ENCODE data around the gene PLA2G12B.

The PLA2G12B gene

GRCh38 chr10:72953687-72954086, 919 bp downstream of the PLA2G12B start:
- Histone ChIP-seq H3K9me3 (ENCODE audit: control insufficient read depth, insufficient read depth, low read length) (no peaks in the 10 kb centered on the region), H3K9ac (ENCODE audit: low read depth, low read length) (no peak overlapping the region), H3K4me1 (ENCODE audit: insufficient read depth, low read length) (peaks cover 23% of the 10 kb centered on the region), H3K36me3 (ENCODE audit: insufficient read depth, low read length) (no peaks in the 10 kb centered on the region)

- H3K4me1 ChIP-seq (ENCODE audit: insufficient read depth, low read length): peaks cover 23% of the 10 kb centered on the region
- H3K9me3 ChIP-seq (ENCODE audit: control insufficient read depth, insufficient read depth, low read length): no peaks in the 10 kb centered on the region
- no peaks in the 10 kb centered on the region for H3K36me3 ChIP-seq (ENCODE audit: insufficient read depth, low read length)
- H3K9ac ChIP-seq (ENCODE audit: low read depth, low read length): no peak overlapping the region
Observed at GRCh38 chr10:72952642-72953158, 1.9 kb downstream of the PLA2G12B start.

GRCh38 chr10:72952189-72952588, 2.4 kb downstream of the PLA2G12B start:
- H3K9me3 ChIP-seq (ENCODE audit: control insufficient read depth, insufficient read depth, low read length): no peaks in the 10 kb centered on the region
- H3K4me1 ChIP-seq (ENCODE audit: insufficient read depth, low read length): peaks cover 23% of the 10 kb centered on the region
- H3K36me3 ChIP-seq (ENCODE audit: insufficient read depth, low read length): no peaks in the 10 kb centered on the region
- H3K9ac ChIP-seq (ENCODE audit: low read depth, low read length): no peak overlapping the region

GRCh38 chr10:72951760-72952159, 2.8 kb downstream of the PLA2G12B start:
- H3K9ac ChIP-seq (ENCODE audit: low read depth, low read length): no peak overlapping the region
- no peaks in the 10 kb centered on the region for H3K36me3 ChIP-seq (ENCODE audit: insufficient read depth, low read length)
- peaks cover 23% of the 10 kb centered on the region for H3K4me1 ChIP-seq (ENCODE audit: insufficient read depth, low read length)
- no peaks in the 10 kb centered on the region for H3K9me3 ChIP-seq (ENCODE audit: control insufficient read depth, insufficient read depth, low read length)

GRCh38 chr10:72948762-72949161, 5.8 kb downstream of the PLA2G12B start:
- peaks cover 10% of the 10 kb centered on the region for H3K4me1 ChIP-seq (ENCODE audit: insufficient read depth, low read length)
- H3K36me3 ChIP-seq (ENCODE audit: insufficient read depth, low read length): no peaks in the 10 kb centered on the region
- H3K9me3 ChIP-seq (ENCODE audit: control insufficient read depth, insufficient read depth, low read length): no peaks in the 10 kb centered on the region
- no peak overlapping the region for H3K9ac ChIP-seq (ENCODE audit: low read depth, low read length)

GRCh38 chr10:72946963-72947362, 7.6 kb downstream of the PLA2G12B start:
- Histone ChIP-seq H3K4me1 (ENCODE audit: insufficient read depth, low read length) (no peaks in the 10 kb centered on the region), H3K9me3 (ENCODE audit: control insufficient read depth, insufficient read depth, low read length) (no peaks in the 10 kb centered on the region), H3K36me3 (ENCODE audit: insufficient read depth, low read length) (no peaks in the 10 kb centered on the region), H3K9ac (ENCODE audit: low read depth, low read length) (no peak overlapping the region)

GRCh38 chr10:72943498-72944234, 10.9 kb downstream of the PLA2G12B start:
- Histone ChIP-seq H3K4me1 (ENCODE audit: insufficient read depth, low read length) (no peaks in the 10 kb centered on the region), H3K9me3 (ENCODE audit: control insufficient read depth, insufficient read depth, low read length) (no peaks in the 10 kb centered on the region; the same call in 1 of the 2 replicates), H3K36me3 (ENCODE audit: insufficient read depth, low read length) (no peaks in the 10 kb centered on the region), H3K9ac (ENCODE audit: low read depth, low read length) (no peak overlapping the region)

- no peaks in the 10 kb centered on the region for H3K36me3 ChIP-seq (ENCODE audit: insufficient read depth, low read length)
- H3K9me3 ChIP-seq (ENCODE audit: control insufficient read depth, insufficient read depth, low read length): no peaks in the 10 kb centered on the region; the same call in 1 of the 2 replicates
- H3K4me1 ChIP-seq (ENCODE audit: insufficient read depth, low read length): no peaks in the 10 kb centered on the region
- no peak overlapping the region for H3K9ac ChIP-seq (ENCODE audit: low read depth, low read length)
Observed at GRCh38 chr10:72935361-72935760, 19.2 kb downstream of the PLA2G12B start.

- Histone ChIP-seq H3K4me1 (ENCODE audit: insufficient read depth, low read length) (no peaks in the 10 kb centered on the region), H3K9me3 (ENCODE audit: control insufficient read depth, insufficient read depth, low read length) (no peaks in the 10 kb centered on the region), H3K9ac (ENCODE audit: low read depth, low read length) (no peak overlapping the region), H3K36me3 (ENCODE audit: insufficient read depth, low read length) (no peaks in the 10 kb centered on the region)
Observed at GRCh38 chr10:72932259-72933015, 22.2 kb downstream of the PLA2G12B start.

GRCh38 chr10:72930276-72930675, 24.3 kb downstream of the PLA2G12B start:
- no peaks in the 10 kb centered on the region for H3K4me1 ChIP-seq (ENCODE audit: insufficient read depth, low read length)
- H3K36me3 ChIP-seq (ENCODE audit: insufficient read depth, low read length): no peaks in the 10 kb centered on the region
- H3K9me3 ChIP-seq (ENCODE audit: control insufficient read depth, insufficient read depth, low read length): no peaks in the 10 kb centered on the region
- no peak overlapping the region for H3K9ac ChIP-seq (ENCODE audit: low read depth, low read length)

- Histone ChIP-seq H3K9me3 (ENCODE audit: control insufficient read depth, insufficient read depth, low read length) (no peaks in the 10 kb centered on the region), H3K36me3 (ENCODE audit: insufficient read depth, low read length) (no peaks in the 10 kb centered on the region), H3K9ac (ENCODE audit: low read depth, low read length) (no peak overlapping the region), H3K4me1 (ENCODE audit: insufficient read depth, low read length) (no peaks in the 10 kb centered on the region)
Observed at GRCh38 chr10:72928798-72929197, 25.8 kb downstream of the PLA2G12B start.

GRCh38 chr10:72927485-72927884, 27.1 kb downstream of the PLA2G12B start:
- no peaks in the 10 kb centered on the region for H3K36me3 ChIP-seq (ENCODE audit: insufficient read depth, low read length)
- no peaks in the 10 kb centered on the region for H3K4me1 ChIP-seq (ENCODE audit: insufficient read depth, low read length)
- no peaks in the 10 kb centered on the region for H3K9me3 ChIP-seq (ENCODE audit: control insufficient read depth, insufficient read depth, low read length)
- H3K9ac ChIP-seq (ENCODE audit: low read depth, low read length): no peak overlapping the region

- no peaks in the 10 kb centered on the region for H3K4me1 ChIP-seq (ENCODE audit: insufficient read depth, low read length)
- H3K9ac ChIP-seq (ENCODE audit: low read depth, low read length): no peak overlapping the region
Observed at GRCh38 chr10:72925951-72926465, 28.6 kb downstream of the PLA2G12B start.

GRCh38 chr10:72924351-72924750, 30.3 kb downstream of the PLA2G12B start:
- Histone ChIP-seq H3K4me1 (ENCODE audit: insufficient read depth, low read length) (no peaks in the 10 kb centered on the region), H3K36me3 (ENCODE audit: insufficient read depth, low read length) (no peaks in the 10 kb centered on the region), H3K9ac (ENCODE audit: low read depth, low read length) (no peak overlapping the region), H3K9me3 (ENCODE audit: control insufficient read depth, insufficient read depth, low read length) (no peaks in the 10 kb centered on the region; the same call in 1 of the 2 replicates)

More at GRCh38 chr10:72925951-72926465, 28.6 kb downstream of the PLA2G12B start:
- Histone ChIP-seq H3K36me3 (ENCODE audit: insufficient read depth, low read length) (no peaks in the 10 kb centered on the region), H3K9me3 (ENCODE audit: control insufficient read depth, insufficient read depth, low read length) (no peaks in the 10 kb centered on the region; the same call in 1 of the 2 replicates)
